GM18520 (cell line): ENCODE results near the gene FAM50B.

ENCODE experiments used
- ATAC-seq: cut with Tn5 transposase; IDR thresholded peaks from one replicate; pipeline ENCODE4 v1.9.1; 2021; ENCODE audit not compliant: unreplicated experiment

The FAM50B gene

DNA sequence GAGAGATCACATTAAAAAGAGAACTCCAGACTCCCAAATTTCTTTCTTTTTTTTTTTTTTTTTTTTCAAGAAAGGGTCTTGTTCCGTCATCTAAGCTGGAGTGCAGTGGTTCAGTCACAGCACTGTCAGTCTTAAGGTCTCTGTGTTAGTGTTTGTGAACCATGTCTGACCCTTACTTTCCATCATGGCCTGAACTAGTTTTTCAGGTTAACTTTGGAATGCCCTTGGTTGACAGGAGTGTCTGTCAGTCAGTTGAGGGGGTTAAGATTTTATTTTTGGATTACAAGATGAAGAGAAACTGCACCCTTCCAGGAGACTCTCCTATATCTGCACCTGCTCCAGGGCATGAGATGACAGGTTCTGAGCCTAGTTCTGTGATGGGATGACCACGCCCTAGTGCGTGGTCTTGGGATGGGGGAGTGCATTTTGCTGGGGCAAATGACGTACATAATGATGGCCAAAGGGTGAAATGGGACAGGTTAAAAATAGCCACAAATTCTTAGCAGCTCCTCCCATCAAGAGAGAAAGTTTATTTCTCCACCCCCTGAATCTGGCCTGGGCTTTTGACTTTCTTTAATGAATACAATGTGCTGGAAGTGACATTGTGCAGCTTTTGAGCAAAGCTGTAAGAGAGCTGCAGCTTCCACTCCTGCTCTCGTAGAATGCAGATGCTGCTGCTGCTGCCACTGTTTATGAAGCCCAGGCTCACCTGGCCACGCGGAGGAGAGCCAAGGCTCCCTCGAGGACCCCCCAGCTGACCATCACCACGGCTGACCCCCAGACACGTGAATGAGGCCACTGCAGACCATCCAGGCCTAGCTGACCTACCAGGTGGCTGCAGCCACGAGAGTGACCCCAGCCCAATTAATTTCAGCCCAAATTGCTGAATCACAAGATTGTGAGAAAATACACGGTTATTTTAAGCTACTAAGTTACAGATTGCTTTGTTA lies 29.7 kb upstream of the FAM50B start:
- ATAC-seq = no peak

DNA sequence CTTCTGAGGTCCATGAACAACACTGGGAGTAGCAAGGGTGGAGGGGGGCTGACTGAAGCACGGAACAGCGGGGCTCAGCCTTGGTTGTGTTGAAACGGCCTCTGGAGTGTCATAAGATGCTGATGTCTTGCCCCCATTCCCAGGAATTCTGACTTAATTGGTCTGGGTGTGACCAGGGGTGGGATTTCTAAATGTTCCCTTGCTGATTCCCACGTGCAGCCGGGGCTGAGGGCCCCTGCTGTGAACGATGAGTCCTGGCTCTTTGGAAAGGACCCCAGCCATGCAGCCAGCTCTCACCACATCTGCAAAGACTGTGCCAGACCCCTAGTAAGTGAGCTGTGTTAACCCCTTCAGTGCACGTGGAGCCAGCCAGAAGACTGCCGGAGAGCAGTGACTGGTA lies 28.6 kb upstream of the FAM50B start:
- ATAC-seq = no peak

DNA sequence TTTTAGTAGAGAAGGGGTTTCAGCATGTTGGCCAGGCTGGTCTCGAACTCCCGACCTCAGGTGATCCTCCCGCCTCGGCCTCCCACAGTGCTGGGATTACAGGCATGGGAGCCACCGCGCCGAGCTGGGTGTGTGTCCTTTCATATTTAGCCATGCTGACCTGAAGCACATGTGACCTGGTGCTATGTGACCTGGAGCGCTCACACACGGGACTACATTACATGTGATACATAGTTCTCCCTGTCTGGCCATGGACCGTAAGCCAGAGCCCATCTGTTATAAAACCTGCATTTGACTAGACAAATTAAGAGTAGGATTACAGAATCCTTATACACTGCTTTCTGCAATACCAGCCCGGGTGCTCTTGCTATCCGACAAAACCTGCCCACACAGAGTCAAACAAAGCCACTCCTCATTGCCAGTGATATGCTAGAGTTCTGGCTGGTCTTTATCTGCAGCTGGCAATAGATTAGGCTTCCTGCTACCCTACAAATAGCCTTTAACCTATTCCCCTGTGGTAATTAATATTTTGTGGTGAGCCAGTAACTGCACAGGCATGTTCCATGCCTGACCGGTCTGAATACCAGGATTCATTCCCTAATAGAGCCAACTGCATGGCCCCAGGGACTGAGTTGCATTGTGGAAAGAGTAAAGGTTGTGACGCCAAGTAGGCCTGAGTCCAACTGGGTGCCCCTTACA lies 26.3 kb upstream of the FAM50B start:
- no peak for ATAC-seq

DNA sequence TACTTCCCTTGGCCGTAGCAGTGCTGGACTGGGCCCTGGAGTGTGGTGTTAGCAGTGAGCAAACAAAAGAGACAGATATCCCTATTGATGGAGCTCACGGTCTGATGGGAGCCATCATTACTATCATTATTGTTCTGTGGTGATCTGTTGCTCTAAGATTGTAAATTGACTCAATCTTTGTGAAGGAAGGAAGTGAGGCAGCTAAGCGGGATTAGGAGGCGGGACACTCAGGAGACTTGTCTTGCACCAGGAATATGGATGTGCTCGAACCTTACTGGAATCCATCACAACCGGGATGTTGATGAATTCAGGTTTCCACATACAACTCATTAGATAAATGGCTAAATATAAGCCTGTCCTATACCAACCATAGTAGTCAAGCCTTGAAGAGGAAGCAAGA lies 25.5 kb upstream of the FAM50B start:
- ATAC-seq = no peak

DNA sequence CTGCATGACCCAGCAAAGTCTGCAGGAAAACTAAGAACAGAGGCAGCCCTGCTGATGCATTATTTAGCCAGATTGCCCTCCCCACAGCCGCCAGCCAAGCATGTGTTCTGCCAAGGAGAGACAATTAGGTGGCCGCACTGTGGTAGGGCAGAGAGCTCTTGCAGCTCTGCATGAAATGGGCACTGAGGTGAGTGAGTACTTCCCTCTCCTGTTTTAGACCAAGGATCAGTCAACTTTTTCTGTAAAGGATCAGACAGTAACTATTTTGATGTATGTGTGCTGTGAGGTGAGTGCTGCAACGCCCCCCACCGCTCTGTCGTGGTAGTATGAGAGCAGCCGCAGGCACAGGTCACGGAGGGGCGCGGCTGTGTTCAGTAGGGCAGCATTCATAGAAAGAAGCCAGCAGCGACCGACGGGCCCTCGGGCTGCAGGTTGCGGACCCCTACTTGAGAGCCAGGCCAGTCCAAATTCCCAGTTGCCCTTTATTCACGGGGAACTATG lies 23.8 kb upstream of the FAM50B start:
- no peak for ATAC-seq

DNA sequence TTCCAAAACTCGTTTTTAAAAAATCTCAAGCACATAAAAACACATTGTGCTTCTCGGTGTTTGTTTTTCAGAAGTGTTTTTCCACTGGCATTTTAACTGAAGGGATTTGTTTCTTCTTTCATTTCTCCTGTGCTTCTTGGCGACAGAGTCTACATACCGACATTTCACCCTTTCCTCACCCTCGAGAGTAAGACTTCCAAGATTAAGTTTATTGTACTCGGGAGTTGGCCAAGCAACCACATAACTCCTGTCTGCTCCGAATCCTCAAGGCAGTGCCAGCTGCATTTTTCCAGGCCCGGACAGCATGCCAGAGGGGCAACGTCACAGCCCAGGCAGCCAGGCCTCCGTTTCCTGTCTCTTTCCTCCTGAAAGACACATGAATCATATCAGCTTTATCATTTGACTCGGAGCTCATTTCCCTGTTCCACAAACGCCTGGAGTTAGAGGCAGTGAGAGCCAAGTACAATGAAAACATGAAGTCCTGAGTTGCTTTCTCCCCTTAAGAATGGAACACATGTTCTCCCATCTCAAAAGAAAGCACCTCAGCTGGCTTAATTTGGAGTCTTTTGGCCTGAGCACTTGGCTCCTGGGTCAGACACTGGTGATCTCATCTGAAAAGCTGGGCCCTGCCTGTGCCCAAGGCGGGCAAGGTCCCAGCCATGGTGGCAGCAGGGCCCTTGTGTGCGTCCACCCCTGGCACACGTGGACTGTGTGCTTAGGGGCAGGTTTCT lies 23.2 kb upstream of the FAM50B start:
- ATAC-seq = no peak

DNA sequence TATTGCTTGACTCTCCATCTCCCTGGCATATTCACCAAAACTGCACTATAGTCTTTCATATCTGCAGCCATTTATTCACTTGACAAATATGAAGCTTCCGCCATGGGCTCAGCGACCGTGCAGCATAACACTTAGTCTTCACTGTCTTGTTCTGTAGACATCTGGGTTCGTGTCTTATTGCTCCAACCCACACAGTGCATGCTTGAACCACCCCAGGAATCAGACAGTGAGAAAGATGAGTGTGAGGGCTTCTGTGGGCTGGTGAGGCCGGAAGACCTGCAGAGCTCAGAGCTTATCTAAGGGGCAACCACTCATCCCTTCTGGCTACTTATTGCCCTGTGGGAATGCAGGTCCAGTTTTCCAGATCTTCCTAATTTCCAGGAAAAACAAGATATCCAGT lies 19.9 kb upstream of the FAM50B start:
- ATAC-seq = no peak

DNA sequence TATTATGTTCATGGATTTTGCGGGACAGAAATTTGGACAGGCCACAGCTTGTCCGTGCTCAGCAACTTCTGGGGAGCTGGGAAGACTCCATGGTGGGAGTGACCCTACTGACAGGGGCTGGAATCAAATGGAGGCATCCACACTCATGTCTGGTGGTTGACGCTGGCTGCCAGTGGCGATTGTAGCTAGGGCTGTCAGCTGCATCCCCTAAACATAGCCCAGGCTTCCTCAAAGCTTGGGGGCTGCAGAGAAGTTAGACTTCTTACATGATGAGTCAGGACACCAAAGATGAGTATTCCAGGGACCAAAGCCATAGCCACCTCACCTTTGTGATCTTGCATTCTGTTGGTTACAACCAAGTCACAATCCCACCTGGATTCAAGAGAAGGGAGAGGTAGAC lies 18.4 kb upstream of the FAM50B start:
- ATAC-seq = no peak

DNA sequence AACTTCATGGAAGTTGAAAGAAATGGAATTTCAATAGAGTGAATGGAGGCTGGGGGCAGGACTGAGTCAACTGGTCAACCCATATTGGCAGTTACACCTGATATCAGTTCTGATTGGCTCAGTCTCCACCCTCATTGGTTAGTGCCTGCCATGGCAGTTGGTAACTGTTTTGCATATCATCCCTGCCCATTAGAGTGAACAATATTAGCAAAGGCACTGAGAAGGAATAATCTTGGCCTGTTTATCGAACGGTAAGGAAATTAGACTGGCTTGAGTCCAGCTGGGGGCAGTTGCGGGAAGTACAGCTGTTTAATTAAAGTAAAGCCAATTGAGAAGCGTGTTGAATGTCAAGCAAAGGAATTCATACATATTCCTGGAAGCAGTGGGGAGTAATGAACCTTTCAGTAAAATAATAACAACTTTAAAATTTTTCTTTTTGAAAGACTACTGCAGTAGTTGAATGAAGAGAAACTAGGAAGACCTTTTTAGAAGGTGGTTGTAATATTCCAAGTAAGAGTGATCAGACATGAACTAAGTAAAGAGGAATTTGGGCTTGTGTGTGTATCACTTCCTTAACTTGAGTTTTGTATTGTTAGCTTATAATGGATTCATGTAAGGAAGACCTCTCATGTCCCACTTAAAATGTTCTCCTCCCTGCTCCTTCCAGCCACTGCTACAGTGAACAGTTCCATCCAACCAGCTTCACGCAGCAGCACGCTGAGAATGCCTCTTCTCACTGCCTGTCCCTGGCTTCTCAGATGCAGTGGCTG lies 17.2 kb upstream of the FAM50B start:
- ATAC-seq = no peak

DNA sequence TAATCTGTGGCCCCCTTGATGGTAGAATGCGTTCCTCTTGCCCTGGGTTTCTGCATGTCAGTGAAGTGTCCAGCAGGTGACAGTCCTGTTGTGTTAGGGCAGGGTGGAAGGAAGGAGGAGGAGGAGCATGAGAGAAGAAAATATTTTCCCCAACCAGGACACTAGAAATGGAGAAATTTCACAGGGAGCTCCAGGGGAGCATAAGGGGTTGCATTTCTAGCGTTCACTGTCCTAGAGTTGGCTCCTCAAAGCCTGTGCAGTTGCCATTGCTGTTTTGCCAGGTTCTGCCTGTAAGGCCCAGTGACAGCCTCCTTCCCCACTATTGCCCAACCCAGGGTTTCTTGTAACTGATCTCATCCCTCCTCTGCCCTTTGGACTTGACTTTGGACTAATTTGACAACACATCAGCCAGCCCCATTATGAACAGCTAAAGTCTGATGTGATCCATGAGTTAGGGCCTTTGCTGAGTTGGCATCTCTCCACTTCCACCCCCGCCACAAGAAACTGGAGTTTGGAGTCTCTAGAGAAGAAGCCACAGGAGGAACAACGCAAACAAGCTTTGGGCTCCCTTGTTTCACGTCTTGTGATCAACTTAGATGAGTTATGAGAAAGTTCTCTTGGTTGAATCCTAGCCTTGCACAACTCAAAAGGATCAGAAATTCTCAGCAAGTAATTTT lies 14.0 kb upstream of the FAM50B start:
- no peak for ATAC-seq

DNA sequence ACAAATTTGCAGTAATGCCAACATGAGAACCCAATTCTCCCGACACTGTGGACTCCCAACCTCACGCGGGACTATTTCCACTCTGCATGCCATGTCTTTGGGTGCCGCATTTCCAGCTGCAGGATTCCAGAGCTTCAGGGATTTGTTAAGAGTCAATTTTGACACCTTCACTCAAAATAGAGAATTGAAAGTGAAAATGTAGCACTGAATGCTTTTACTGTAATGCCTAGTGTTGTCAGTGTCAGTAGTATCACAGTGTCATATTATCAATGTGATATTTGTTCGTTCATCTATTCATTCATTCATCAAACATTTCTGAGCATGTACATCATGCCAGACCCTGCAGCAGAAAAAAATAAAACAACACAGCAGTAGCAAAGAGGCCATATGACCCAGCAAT lies 13.4 kb upstream of the FAM50B start:
- ATAC-seq = no peak

DNA sequence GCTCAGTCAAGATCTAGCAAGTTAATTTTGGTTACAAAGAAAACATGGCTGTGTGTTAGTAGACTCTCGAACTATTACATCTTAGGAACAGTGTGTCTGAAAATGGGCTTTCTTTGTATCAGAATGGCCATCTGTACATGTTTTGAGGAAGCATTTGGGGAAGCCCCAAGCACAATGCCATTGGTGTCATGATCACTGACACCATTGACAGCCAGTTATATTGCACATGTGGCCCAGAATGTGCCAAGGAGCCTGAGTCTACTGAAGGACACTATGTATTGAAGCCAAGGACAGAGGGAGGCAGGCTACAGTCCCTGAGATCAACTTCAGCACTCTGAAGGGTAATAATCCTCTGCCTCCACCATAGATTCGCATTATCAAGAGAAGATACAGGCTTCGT lies 12.6 kb upstream of the FAM50B start:
- ATAC-seq = no peak

DNA sequence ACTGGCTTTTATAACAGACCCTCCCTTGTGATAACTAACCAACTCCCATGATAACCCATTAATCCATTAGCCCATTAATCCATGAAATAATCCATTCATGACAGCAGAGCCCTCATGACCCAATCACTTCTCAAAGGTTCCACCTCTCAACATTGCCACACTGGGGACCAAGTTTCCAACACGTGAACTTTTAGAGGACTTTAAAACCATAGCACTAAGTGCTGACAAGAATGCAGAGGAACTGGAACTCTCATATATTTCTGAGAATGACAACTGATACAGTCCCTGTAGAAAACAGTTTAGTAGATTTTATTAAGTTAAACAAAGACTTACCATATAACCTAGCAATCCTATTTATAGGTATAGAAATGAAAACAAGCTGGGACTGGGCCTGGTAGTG lies 11.4 kb upstream of the FAM50B start:
- ATAC-seq = no peak

DNA sequence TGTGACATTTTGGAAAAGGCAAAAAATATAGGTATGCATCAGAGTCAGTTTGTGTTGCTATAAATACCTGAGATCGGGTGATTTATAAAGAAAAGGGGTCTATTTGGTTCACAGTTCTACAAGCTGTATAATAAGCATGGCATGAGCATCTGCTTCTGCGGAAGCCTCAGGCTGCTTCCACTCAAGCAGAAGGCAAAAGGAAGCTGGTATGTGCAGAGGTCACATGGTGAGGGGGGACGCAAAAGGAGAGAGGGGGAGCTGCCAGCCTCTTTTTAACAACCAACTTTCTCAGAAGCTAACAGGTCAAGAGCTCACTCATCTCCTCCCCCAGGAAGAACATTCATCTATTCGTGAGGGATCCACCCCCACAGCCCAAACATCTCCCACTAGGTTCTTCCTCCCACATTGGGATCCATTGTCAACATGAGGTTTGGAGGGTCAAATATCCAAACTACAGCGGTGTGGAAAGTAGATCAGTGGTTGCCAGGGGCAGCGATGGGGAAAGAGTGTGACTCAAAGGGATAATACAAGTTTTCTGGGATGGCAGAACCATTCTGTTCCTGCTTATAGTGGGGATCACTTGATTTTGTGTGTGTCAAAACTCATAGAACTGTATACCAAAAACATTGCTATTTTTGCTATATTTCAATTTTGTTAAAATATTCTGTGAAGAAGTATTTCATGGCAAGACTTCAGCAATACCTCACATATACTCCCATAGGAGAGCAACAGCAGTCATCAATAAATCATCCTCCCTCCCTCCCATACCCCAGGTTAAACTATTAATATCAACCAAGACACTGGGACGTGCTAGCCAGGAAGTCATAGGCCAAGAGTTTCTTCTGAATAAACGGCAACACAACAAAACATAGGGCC lies 9.9 kb upstream of the FAM50B start:
- no peak for ATAC-seq

DNA sequence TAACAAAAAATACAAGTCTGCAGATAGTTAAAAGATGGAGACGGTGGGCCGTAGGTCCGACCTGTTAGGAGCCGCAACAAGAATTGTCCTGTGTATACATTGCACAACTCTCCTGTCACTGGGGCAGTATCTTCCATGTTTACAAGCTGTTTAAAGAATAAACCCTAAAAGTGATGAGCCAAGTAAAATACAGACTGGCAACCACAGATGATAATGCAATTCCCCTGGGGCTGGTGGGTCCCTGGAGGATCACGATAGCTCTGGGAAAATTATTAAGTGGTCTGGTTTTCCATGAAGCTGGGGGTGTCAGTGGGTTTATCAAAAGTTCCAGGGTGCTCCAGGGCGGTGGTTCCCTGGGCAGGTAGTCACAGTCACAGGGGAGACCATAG lies 8.1 kb upstream of the FAM50B start:
- ATAC-seq = no peak

DNA sequence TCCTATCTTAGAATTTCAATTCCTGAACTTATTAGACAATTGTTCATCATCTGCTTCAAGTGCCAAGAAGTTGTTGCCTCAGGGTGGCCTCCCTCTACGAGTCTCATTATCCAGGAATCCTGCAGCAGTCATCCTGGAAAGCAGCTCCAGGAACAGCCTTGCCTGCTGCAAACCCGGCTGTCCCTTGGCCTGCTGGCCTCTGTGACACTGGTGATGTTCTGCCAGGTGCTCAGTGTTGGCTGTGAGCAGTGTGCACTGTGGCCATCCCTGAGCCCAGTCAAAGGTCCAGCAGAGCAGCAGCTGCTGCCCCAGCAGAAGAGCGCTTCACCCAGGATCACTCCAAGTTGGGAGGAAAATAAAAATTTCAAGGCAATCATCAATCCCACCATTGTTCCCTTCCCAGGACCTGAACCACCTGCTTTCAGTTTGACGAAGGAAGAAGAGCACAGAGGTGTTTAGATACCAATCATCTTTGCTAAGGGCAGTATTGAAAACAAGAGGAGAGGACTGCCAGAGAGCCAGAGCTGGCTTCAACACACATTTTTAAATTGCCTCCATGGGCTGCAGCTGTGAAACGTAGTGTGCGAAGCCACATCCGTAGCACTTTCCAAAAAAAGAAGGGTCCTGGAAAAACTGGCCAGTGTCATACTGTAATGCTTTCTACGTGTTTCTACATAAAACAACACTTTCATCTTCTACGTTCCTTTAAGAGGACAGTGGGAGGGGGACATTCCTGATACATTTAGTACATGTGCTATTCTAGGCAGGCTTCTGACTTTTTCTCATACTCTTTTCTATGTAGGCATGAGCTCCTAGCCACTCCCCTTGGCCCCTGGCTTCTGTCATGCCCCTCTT lies 7.2 kb upstream of the FAM50B start:
- no peak for ATAC-seq

DNA sequence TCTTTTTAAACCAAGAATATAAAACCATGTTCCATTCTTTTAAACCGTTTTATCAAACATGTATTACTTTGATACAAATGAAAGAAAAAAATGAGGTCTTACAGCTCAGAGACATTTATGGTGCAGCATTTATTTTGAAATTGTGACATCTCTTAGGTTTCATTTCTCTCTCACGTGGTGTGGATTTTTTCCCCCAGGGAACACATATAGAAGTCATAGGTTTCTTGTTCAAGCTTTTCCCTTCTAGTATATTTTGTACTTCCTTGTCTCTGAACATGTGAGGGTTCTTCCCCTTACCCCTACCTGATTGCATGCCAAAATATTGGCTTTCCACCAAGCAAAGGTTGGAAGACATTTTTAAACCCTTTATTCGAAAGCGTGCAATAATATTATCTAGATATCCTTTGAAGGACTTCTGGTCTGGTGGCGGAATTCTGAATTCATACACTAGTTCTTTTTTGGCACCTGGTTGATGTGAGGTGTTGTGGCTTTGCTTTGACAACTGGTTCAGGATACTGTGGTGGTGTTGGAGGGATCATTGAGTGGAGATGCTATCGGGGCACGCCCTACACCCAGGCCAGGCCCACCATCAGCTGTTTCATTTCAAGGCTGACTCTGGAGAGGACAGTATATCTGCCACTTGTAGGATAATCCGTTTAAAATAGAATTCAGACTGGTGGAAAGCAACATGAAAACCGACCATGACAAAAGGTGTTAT lies 5.6 kb upstream of the FAM50B start:
- ATAC-seq = no peak

DNA sequence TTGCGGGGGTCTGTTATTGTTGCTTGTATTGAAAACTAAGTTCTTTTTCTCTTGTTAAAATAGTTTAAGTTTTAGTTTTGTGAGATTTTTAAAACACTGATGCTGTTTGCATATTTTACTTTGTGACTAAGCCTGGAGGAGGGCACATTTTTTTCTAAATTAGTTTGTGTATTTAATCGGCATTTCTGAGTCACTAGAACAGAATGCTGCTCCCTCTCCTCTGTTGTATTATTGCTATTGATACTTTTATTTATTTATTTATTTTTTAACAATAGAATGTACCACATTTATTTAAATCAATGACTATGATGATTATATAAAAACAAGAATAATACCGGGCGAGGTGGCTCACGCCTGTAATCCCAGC lies 5.1 kb upstream of the FAM50B start:
- no peak for ATAC-seq
